ENCODE data around the gene POU2AF1.

POU2AF1 gene

DNA sequence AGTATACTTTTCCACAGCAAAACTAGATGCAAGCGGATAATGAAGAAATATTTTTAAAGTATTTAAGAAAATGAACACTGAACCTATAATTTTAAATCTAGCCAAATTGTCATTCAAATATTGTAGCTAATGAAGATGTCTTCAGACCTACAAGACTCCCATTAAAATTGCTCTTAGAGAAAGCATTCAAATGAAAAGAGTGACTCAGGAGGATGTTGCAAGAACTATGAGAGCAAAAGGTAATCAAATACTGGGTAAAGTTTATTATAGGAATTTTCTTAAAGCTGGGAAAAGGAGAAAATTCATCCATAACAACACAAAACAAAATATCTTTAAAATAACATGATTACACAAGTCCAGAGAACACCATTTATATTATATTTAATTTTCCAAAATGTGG, 5.4 kb upstream of the POU2AF1 start:
- DNase-seq = no peak

DNA sequence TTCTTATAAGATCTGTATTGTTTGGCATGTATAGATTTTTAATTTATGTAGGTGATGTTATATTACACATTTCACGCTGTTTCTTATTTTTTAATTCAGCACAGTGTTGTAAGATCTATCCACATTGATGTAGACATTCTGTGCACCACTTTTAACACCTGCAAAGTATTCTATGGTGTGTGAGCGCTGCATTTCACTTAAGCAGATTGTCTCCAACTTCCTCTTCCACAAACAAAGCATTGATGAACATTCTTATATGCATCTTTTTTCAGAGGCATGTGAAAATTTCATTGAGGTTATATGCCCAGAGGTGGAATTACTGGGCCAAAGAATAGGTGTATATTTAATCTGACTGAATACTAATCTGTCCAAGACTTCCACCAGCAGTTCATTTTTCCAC, 3.4 kb upstream of the POU2AF1 start:
- no peak for DNase-seq

DNA sequence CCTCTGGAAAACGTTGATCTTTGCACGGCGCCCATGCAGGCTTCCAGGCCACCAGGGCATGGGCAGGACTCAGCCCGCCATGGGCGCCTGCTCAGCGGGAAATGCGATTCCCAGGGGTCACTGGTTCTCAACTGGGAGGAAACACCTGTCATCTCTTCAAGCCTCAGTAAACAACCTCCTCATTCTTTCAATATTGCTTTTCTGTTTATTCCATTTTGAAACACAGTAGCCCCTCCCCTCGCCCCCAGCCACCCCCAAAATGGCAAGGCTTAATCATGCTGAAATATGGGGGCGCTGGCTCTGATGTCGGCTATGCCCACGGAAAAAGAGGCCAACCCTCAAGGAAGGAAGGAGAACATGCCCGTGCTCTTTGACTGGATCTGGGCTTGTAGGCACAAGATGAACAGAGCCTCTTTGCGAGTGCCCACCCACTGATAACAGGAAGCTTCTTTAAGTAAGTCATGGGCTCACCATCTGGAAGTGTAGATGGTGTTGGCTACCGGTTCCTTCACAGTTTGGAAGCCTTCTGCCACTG, 594 bp upstream of the POU2AF1 start:
- no peak for DNase-seq

DNA sequence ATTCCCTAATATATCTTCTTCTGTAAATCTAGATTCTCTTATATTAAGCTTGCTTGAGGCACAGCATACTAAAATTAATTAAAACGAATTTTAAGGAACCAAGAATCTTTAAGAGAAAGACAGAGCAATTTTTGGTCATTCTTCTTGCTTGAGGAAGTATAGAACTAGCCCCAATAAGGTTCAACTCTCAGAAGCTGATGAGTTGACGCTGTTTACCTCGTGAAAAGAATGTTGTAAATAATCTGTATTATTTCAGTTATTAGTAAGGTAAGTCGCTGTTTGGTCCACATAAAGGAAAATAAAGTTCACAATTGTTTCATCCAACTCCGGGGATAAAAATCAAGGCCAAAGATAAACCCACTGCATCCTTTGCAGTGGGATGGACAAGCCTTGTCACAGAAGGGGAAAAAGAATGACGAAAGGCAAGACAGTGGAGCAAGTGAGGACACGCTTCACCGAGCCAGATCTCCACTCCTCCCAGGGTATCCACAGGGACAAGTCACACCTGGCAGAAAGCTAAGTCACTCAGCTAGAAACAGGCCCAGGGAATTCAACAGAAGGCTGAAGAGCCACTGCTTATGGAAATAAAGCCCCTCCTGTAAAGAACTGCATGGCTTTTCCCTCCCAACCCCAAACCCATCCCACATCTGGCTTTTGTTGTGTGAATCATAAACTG, 752 bp downstream of the POU2AF1 start:
- DNase-seq = no peak

DNA sequence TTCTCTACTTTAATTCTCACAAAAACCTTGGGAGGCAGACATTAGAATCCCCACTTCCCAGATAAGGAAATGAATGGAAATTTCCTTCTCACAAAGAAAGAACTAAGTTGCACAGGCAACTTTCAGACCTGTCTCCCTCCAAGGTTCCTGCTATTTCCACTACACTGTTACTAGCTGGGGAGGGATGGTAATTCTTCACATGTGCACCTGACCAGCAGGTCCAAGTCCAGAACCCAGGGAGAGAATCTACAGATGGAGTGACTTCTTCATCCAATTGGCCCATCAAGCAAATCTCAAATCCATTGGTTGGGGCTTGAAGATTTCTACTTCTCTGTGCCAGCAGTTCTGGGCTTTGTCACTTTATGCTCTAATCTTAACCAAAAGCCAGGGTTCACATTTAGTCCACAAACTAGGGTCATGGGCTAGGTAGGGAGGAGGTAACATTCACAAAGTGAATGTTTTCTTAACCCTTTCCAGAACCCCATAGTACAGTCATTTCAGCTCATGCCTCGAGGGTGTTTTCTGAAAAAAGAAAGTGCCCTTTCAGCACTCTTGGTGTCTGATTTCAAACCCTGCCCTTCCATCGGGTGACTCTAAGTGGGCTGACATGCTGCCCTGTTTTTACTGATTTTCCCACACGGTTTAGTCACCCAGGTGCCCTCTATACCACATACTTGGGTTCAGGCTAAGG, 2.7 kb downstream of the POU2AF1 start:
- DNase-seq = no peak

DNA sequence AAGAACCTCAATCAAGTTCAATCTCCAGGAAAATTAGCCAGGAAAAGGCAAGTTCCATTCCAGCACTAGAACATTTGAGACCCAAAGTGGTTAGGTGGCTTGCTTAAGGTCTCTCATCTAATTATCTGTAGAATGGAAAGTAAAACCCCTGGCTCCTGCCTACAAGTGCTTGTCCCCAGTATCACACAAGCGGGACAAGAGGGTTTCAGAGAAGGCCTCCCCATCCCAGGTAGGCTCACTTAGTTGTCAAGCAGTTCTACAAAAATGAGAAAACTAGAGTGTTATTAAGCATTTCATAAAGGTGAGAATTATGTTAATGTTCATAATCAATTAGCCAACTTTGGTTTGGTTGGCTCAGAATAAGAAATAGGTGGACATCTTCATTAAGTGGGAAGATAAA, 5.5 kb downstream of the POU2AF1 start:
- no peak for DNase-seq

DNA sequence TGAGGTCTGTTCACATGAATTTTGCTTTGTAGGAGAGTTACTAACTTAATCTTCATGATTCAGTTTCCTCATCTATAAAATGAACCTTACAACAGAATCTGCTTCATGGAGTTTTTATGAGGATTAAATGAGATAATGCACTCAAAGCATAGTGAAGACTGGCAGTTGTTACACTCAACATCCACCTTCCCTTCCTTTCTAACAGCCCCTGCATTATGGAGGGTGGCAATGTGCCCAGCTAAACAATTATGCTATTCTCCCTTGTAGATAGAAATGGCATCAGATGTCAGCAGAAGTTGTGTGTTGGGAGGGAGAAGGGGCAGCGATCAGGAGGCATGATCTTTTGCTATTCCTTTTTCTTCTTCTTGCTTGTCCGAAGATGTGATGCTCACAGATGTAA, 6.5 kb downstream of the POU2AF1 start:
- no peak for DNase-seq

DNA sequence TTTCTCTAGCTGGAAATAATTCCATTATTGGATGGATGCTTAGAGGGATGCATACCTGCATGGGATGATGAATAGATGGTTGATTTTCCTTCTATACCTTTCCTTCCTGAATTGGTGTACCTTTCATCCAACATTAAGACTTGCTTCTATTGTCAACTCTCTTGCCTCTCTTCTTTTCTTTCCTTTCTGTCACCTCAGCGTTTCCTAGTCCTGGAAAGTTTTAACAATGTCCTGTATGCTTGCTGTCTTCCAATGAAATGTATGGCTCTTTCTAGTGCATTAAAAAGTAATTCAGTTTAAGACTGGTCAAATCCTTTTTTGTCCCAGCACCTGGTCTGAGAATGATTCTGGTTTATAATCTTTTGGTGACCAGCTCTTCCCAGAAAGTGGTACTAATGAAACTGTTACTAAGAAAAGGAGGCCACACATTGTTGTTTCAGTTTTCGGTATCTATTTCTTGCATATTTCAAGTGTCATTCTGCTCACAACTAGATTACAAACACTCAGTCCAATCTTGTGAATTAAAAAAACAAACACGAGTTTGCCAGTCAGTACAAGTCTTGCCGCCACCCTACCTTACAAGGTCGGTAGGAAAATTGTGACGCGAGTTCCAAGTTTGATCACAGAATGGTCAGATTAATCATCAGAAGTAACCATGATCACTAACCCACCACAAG, 8.0 kb downstream of the POU2AF1 start:
- no peak for DNase-seq

DNA sequence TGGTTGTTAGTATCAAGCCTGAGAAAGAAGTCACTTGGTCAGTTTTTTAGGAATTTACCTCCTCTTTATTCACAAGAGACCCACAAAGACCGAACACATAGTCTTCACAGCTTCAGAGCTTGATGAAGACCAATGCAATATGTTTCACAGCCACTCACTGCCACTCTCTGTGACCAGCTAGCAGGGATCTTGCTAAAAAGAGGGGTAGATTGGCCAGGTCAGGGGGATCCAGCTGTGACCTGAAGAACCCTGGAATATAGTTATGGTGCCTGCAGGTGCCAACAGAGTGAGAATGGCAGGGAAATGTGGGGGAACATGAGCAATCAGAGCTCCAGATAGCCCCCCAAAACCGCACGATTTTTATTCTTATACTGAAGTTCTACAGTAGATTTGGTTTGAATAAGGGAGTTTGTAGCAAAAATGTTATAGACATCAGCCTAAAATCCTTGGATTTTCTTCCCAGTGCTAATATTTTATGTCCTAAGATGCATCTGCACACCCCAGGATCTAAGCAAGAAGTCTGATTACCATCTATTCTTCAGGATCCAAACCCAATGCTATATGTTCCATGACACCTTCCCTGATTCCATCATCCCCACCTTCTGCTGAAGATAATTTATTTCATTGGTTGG, 8.7 kb downstream of the POU2AF1 start:
- no peak for DNase-seq

DNA sequence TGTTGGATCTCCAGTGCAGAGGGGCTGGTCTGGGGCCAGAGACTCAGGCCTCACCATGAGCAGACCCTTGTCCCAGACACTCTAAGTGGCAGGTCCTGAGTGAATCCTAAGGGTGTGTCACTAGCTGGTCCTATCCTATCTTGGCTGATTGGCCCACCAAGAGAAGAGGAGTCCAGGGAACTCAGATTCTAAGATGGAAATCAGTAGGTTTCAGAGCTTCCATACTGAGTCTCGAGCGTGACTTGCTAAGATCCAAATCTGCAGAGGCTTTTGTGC, 10.9 kb downstream of the POU2AF1 start:
- DNase-seq = no peak

DNA sequence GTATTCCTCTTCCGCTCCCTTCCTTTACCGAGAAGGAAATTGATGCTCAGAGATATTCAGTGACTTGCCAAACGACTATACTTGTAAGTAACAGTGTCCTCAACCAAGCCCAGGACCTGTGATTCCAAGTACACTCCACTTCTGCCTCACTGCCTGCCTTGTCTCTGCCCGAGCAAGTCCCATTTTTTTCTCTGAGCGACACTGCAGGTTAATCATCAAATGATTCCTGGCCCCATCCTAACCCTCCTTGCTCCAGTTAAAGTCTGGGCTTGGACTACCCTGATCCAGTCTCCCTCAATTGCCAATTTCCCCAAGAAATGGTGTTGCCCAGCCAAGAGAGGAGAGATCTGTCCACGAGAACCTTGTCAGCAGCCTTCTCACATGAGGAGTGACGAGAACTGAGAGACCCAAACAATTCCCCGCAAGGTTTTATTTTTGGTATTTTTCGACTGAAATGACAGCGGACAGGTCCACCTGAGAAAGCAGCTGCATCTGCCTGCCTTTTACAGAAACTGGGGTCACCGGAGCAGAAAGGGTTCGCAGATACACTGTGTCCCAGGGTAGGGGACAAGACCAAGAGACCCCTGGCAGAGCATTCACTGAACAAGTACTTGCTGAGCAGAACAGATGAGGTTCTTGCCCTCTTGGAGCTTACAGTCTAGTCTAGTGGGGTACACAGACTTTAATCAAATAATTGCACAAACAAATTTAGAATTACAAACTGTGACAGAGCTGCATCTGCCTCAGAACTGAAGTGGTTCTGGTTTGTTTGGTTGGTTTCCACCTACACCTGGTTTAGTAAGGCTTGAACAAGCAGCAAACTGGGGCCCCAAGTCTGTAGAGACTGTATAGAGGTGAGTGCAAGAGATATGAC, 11.4 kb downstream of the POU2AF1 start:
- no peak for DNase-seq

DNA sequence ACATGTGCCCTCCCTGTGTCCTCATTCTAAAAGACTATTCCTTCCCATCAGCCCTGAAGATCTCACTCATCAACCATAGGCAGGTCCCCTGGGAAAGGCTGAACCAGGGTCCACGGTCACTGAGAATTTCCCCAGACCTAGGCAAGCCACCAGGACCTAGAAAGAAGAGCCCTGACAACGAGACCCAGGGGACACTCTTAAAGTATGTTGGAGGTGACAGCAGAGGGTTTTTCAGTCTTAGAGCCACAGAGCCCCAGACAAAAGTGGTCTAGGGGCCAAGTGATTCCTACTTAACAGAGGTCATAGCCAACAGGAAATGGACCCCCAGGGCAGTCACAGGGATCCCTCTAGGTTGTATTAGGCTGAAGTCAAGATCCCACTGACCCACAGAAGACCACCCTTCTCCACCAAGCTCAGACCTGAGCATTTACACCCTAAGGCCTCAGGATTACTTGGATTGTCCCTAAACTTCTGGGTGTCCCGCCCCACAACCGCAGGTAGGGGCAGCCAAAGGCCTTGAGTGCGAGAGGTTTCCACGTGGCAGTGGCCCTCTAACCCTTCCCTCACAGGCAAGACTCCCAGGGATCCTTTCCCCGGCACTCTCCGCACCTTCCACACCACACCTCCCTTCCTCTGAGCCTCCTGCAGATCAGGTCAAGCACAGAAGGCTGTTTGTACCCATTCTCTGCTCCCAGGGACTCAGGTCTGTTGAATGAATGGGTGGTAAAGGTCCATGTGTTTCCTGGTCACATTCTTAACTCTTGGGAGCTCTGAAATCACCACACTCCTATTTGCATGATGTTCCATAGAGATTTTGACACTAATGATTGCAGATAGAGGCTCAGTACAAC, 12.3 kb downstream of the POU2AF1 start:
- no peak for DNase-seq

DNA sequence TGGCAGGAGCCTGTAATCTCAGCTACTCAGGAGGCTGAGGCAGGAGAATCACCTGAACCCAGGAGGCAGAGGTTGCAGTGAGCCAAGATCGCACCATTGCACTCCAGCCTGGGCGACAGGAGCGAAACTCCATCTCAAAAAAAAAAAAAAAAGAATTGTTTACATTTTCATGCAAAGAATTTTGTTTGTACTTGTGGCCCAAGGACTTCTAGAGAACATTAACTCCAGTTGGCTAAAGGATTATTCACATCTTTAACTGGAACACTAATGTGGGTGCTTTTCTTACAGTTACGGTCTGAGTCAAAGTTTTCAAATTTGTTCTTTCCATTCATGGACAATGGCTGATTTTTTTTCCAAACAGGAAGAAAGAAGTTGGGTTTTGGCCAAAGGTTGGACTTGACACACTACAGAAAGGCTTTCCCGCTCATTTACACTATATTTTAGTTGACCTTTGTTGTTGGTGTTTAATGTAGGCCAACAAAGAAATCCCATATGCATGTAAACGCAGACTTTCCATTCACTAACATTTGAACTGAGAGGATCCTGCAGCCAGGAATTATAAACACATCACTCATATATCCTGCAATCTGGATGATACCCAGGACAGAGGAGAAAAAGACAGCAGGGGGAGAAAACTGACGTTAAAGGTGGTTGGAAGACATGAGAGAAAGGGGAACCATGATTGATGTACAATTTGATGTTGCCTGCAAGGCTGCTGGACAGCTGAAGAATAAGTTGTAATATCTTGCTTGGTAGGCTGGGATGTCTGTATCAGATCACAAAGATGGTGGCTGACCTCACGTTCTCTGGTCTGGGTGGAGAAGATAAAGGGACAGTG, 13.1 kb downstream of the POU2AF1 start:
- no peak for DNase-seq

DNA sequence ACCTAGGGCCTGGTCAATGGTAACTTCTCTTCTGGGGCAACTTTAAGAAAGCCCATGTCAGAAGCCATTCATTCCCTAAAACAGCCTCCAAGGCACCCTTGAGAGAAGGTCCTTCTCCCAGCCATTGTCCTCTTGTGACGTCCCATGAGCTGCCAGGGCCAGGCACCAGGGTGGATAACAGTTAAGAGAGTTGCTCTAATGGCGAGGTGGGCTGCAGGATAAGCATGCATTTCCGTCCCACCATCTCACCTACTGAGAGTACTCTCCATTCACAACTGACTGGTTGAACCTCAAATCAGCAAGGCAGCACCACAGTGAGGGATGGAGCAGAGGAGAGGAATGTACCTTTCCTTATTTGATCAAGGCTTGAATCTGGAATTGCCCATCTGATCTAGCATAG, 14.6 kb downstream of the POU2AF1 start:
- DNase-seq = no peak

DNA sequence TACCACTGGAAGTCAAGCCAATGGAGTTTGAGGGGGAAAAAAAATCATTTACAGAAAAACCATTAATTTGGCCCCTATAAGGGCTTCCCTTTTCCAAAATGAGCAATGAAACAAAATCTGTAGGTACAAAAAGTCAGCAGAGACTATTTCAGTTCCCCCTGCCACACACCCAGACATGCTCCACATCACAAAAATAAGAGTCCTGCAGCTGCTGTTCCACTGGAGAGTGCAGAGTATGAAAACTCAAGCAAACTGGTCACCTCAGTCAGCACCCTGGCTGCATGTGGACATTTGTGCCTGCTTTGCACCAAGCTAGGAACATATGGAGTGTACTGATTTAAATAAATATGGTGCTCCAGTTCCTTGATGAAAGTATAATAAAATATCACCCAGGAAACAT, 15.1 kb downstream of the POU2AF1 start:
- no peak for DNase-seq

DNA sequence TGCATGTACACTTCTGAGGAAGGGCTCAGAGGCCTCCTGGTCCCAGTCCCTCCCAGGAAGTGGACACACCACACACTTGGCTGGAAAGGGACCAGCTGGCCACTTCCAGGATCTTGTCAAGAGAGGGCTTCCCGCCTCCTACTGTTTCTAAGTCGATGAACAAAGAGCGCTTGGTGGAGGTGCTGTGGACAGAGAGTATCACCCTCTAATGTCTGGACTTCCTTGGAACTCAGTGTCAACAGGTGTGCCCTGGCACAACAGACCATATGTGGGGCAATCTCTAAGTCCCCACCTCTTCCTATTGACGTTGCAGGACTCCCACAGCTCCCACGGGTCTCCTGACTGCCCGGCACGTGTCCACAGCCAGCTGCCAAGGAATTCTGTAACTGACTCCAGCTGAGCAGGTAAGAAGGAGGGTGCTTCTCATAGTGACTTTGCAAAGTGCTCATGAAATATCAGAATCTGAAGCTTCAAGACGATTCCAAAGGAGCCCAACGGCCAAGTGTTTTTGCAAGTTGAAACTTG, 16.1 kb downstream of the POU2AF1 start:
- no peak for DNase-seq

DNA sequence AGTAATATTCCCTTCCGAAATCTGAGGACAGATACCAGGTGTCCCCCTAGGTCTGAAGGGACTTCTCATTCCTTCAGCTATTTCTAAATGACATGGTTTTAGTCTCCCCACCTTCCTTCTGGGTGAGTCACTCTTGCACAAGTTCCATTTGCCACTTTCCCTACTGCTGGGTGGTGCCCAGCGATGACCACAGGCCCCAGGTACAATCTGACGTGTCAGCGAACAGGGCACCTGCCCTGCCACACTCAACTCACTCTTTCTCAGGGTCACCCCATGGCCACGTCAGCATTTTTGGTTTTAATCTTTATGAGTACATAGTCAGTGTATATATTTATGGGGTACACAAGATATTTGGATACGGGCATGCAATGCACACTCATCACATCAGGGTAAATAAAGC, 17.2 kb downstream of the POU2AF1 start:
- DNase-seq = no peak

DNA sequence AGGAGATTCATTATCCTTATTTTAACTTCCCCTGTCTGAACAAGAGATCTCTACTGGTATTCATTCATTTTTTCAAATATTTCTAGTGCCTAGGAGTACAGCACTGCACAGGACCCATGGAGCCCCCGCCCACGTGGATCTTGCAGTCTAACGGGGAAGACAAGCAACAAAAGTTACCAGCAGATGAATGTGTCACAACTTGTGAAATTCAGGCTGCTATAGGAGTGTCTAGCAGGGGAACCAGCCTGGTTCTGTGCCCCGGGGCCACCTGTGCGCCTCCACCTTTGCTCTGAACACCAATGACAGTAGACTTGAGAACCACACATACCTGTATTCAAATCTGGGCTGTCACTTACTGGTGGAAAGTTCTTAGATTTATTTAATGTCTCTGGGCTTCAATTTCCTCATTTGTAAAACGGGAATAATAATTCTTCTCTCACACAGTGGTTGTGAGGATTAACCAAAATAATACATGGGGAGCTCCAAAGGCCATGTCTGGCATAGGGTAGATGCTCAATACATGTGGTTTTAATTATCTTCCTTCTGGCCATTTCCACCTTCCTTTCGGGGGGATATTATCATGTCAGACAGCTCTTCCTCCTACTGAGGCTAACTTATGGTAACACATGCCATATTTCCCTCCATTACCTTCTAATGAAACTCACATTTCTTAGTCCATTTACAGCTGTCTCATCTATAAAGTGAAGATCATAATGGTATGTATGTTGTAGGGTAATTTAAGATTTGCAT, 17.8 kb downstream of the POU2AF1 start:
- no peak for DNase-seq

DNA sequence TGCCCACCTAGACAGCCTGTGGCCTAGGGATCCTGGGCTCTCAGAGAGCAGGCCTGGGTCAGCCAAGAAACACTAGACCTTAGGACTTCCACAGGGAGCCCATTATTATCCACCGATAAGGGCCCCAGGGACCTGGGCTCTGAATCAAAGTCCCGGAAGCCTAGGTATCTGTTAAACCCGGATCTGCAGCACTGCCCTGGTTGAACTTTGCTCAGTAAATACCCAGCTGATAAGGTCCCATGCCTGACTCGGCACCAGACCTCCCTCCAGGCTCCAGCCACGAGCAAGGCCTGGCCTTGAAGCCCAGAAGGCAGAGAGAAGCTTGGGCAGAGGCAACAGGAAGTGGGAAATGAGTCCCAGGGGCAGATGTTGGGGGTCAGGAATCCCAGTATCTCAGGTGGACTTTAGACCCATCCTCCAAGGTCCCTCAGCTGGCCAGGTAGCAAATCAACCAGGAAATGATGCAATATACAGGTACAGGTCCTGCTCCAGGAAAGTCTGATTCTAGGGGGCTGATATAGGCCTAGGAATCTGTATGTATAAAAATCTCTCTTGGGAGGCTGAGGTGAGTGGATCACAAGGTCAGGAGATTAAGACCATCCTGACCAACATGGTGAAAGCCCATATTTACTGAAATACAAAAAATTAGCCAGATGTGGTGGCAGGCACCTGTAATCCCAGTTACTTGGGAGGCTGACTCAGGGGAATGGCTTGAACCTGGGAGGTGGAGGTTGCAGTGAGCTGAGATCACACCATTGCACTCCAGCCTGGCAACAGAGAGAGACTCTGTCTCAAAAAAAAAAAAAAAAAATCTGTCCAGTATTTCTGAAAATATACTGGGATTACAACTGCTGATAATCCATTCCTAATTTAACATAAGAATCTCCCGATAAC, 18.7 kb downstream of the POU2AF1 start:
- no peak for DNase-seq

Data from activated naive CD4-positive, alpha-beta T cell (primary cell).